HUES48 (cell line): ENCODE results near the gene FLRT3.
A peak's percentile ranks its signal among the peaks of the same experiment; 100 is the strongest.

Experiments used
- H3K27ac ChIP-seq: one replicate; pipeline ENCODE4 v1.7.0; 2013; ENCODE audit warnings: low read depth, low read length, inconsistent platforms
- H3K27me3 ChIP-seq: 2 replicates; pipeline ENCODE4 v1.6.1; 2013; ENCODE audit warnings: mild to moderate bottlenecking, low read length; ENCODE audit not compliant: control insufficient read depth, insufficient read depth
- H3K36me3 ChIP-seq: 2 replicates; pipeline ENCODE4 v1.6.1; 2013; ENCODE audit warnings: low read length; ENCODE audit not compliant: control insufficient read depth, insufficient read depth
- H3K4me1 ChIP-seq: 2 replicates; pipeline ENCODE4 v1.6.1; 2013; ENCODE audit warnings: mild to moderate bottlenecking, low read length; ENCODE audit not compliant: control insufficient read depth, insufficient read depth
- H3K4me3 ChIP-seq: 2 replicates; pipeline ENCODE4 v1.5.1; 2013; ENCODE audit warnings: mild to moderate bottlenecking, low read depth, low read length
- H3K9ac ChIP-seq: 2 replicates; pipeline ENCODE4 v1.6.1; 2013; ENCODE audit warnings: mild to moderate bottlenecking, low read depth, low read length, moderate library complexity
- H3K9me3 ChIP-seq: 2 replicates; pipeline ENCODE4 v1.6.1; 2013; ENCODE audit warnings: low read length; ENCODE audit not compliant: control insufficient read depth, insufficient read depth

Gene FLRT3

GRCh38 chr20:14337400-14338171, at the start of gene FLRT3:
FLRT3 (minus strand) TSS chr20:14337612; CDS start chr20:14327506, 10,106 bp downstream.
- Histone ChIP-seq H3K27me3 (no peaks in the 10 kb centered on the region), H3K9ac (peak within 1 kb of the TSS; percentile 42), H3K27ac (peak within 1 kb of the TSS; percentile 54), H3K9me3 (no peaks in the 10 kb centered on the region), H3K4me3 (peak within 1 kb of the TSS; percentile 63), H3K36me3 (no peaks in the 10 kb centered on the region), H3K4me1 (peaks cover 22% of the 10 kb centered on the region)

GRCh38 chr20:14386726-14387125, 49.3 kb upstream of the FLRT3 start:
- no peak overlapping the region for H3K27ac ChIP-seq
- no peaks in the 10 kb centered on the region for H3K36me3 ChIP-seq
- H3K27me3 ChIP-seq = no peaks in the 10 kb centered on the region
- peaks cover 13% of the 10 kb centered on the region; the same call in 1 of the 2 replicates for H3K4me1 ChIP-seq
- H3K9ac ChIP-seq = no peak overlapping the region
- H3K4me3 ChIP-seq = no peak overlapping the region
- peaks cover 4% of the 10 kb centered on the region; the same call in 1 of the 2 replicates for H3K9me3 ChIP-seq

DNA sequence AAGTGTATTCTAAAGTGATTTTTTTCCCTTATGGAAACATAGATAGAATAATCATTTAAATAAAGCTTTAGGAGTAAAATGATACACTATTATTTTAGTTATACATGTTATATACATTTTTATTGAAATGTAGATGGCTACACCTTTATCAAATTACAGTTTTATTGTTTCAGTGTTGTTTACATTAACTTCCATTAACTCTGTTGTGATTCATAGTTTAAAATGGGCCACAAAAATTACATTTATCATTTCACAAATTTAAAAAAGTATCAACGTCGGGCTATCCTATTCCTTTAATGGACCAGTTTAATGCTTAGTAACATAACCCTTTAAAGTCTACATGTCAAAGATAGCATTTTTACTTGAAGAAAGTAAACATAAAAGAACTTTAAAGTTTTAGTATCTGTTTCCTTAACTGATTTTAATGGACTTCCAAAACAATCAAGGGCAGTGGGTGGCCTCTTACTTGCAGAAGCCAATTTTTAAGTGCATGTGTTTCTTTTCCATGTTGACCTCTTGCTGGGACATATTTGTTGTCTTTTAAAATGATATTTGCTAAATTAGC, 47.8 kb upstream of the FLRT3 start:
- no peaks in the 10 kb centered on the region for H3K36me3 ChIP-seq
- H3K9me3 ChIP-seq = peaks cover 4% of the 10 kb centered on the region; the same call in 1 of the 2 replicates
- no peaks in the 10 kb centered on the region for H3K27me3 ChIP-seq
- no peak overlapping the region for H3K27ac ChIP-seq
- H3K4me3 ChIP-seq = no peak overlapping the region
- H3K4me1 ChIP-seq = peaks cover 13% of the 10 kb centered on the region; the same call in 1 of the 2 replicates
- no peak overlapping the region for H3K9ac ChIP-seq

DNA sequence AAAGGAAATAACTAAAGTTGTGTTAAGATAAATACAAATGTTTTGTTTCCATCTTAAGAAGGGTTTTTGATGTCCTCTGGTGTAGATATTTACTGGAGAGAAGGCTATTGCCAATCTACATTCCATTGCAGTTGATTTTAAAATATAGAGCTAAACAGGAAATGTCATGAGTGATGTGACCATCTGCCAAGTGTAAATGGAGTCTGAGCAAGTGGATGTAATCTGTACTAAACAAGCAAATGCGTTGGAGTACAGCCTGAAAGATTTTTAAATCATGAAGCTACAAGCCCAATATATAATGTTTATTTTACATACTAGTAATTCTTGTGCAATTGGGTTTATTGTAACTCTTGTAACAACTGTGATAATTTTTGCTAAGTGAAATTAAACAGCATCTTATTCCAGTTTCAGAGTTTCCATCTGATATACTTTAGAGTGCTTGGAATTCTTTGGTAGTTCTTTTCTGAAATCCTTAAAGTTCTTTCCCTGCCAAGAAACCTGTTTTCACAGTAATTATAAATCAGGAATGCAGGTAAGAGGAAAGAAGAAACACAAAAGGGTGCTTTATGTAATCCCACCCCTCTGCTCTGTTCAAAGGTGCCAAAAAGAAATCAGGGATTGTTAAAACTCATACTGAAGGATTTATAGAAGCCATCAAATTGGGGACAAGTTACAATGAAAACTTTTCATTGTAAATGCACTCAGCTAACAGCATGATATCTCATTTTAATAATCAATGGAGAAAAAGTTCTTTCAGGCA, 47.2 kb upstream of the FLRT3 start:
- peaks cover 13% of the 10 kb centered on the region; the same call in 1 of the 2 replicates for H3K4me1 ChIP-seq
- no peak overlapping the region for H3K27ac ChIP-seq
- no peaks in the 10 kb centered on the region for H3K27me3 ChIP-seq
- peaks cover 4% of the 10 kb centered on the region; the same call in 1 of the 2 replicates for H3K9me3 ChIP-seq
- H3K4me3 ChIP-seq = no peak overlapping the region
- H3K9ac ChIP-seq = no peak overlapping the region
- no peaks in the 10 kb centered on the region for H3K36me3 ChIP-seq

- peaks cover 13% of the 10 kb centered on the region; the same call in 1 of the 2 replicates for H3K4me1 ChIP-seq
- H3K9me3 ChIP-seq = peaks cover 4% of the 10 kb centered on the region; the same call in 1 of the 2 replicates
- no peak overlapping the region for H3K9ac ChIP-seq
- H3K27me3 ChIP-seq = no peaks in the 10 kb centered on the region
- no peaks in the 10 kb centered on the region for H3K36me3 ChIP-seq
- H3K27ac ChIP-seq = no peak overlapping the region
- H3K4me3 ChIP-seq = no peak overlapping the region
These were observed 45.9 kb upstream of the FLRT3 start for GRCh38 chr20:14383335-14383734.

DNA sequence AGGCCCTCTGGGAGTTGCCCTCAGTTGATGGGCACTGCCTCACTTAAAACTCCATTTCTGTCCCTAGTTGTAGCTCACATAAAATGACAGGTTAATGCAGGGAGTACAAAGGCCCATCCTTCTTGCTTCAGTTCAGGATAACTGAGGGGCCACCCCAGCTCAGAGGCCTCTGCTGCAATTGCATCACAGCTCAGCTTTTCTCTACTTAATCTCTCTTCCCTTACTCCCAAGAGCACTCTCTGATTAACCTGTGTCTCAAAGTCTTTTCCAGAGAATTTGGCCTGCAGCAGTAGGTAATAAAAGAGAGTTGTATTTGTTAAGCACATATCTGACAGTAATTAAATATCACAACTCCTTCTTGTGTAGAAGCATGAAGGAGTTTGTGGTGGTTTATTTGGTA, 40.9 kb upstream of the FLRT3 start:
- Histone ChIP-seq H3K4me3 (no peak overlapping the region), H3K36me3 (no peaks in the 10 kb centered on the region), H3K9me3 (no peaks in the 10 kb centered on the region), H3K27ac (no peak overlapping the region), H3K4me1 (peaks cover 12% of the 10 kb centered on the region; the same call in 1 of the 2 replicates), H3K9ac (no peak overlapping the region), H3K27me3 (no peaks in the 10 kb centered on the region)

DNA sequence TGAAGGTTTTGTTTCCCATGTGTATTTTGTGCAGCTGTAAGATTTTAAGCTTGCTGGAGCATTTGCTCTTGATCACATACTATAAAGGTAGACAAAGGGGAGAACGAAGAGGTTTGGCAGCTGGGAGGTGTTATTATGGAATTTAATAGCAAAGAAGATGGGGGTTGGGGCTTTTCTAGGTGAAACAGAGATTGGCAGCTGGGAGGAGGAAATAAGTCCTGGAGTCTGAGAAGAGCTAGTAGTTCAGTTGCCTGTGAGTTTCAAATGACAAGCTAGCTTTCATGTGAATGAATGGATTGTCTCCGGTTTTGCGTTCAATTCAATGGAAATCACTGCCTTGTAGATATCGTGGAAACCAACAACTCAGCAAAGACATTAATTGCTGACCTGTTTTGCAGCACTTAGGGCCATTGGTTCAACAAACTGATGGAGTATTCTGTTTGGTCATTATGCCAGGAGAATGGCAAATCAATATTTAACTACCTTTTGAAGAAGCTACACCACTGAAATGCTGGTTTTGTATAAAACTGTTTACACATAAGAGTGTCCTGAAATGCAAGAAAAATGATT, 38.1 kb upstream of the FLRT3 start:
- H3K4me1 ChIP-seq = peaks cover 16% of the 10 kb centered on the region
- H3K36me3 ChIP-seq = no peaks in the 10 kb centered on the region
- H3K9ac ChIP-seq = no peak overlapping the region
- no peaks in the 10 kb centered on the region for H3K27me3 ChIP-seq
- H3K4me3 ChIP-seq = no peak overlapping the region
- no peak overlapping the region for H3K27ac ChIP-seq
- no peaks in the 10 kb centered on the region for H3K9me3 ChIP-seq

DNA sequence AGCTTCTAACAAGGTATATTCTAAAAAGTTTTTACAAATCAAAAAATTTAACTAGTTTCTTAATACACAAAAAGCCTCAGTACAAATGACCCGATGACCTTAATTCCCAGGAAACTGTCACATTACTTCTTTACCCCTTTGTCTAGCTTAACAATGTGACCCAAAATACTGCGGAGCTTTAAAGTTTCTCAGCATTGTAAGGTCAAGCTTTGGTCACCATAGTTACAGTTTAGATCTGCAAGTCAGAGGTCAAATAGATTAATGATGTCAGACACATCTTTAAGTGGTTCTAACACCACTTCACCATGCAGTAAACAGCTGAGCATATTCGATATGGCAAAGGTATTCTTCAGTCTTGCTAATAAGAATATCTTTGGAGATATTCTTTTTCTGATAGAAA, 36.8 kb upstream of the FLRT3 start:
- Histone ChIP-seq H3K4me3 (no peak overlapping the region), H3K27ac (no peak overlapping the region), H3K27me3 (no peaks in the 10 kb centered on the region), H3K9me3 (no peaks in the 10 kb centered on the region), H3K36me3 (no peaks in the 10 kb centered on the region), H3K9ac (no peak overlapping the region), H3K4me1 (peaks cover 28% of the 10 kb centered on the region)

DNA sequence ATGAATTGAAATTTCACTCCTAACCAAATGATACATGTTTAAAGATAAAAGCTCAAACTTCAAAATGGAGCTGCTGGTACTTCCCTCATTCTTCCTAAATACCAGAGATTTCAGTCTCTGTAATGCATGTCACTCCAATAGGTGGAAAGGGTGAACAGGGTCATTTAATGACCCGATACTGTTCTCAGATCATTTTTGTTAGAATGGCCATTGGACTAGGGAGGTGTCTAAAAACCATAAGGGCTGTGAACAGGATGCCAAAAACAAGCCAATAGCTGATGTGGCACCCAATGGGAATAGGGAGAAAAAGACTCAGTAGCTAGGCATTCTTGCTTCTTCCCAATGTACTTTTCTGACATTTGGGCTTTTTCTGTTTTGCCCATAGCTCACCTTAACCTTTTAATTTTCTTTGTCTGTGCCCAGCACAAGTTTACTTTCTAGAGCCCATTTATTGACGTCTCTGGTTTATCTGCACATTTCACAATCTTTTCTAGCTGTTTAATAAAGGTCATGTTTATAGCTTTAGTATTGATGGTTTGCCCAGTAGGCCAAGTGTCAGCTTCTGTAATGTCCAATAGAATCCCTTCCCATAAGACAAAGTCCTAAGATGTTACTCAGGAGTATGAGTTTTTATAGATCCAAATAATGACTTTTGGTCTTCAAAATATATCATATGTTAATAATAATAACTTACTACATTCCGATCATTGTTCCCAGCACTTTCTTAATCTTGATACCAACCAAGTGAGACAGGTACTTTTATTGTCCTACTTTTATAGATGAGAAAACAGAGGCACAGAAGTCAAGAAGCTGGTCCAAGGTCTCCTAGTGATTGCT, 24.3 kb upstream of the FLRT3 start:
- Histone ChIP-seq H3K9ac (no peak overlapping the region), H3K4me3 (no peak overlapping the region), H3K36me3 (no peaks in the 10 kb centered on the region), H3K4me1 (no peaks in the 10 kb centered on the region), H3K27ac (no peak overlapping the region), H3K27me3 (no peaks in the 10 kb centered on the region), H3K9me3 (no peaks in the 10 kb centered on the region)

GRCh38 chr20:14360416-14360815, 23.0 kb upstream of the FLRT3 start:
- H3K4me3 ChIP-seq = no peak overlapping the region
- H3K36me3 ChIP-seq = no peaks in the 10 kb centered on the region
- H3K27ac ChIP-seq = no peak overlapping the region
- no peaks in the 10 kb centered on the region for H3K27me3 ChIP-seq
- H3K4me1 ChIP-seq = no peaks in the 10 kb centered on the region
- no peak overlapping the region for H3K9ac ChIP-seq
- H3K9me3 ChIP-seq = no peaks in the 10 kb centered on the region
